ENCODE results near the gene SLC35E4. TPM values are rescaled to one million over a fixed set of nuclear protein-coding genes. Genes with fewer than 3 reads are reported as not detected.

SLC35E4 gene
- total RNA-seq, 1 donor from 2014 or later = 3.2 TPM

DNA sequence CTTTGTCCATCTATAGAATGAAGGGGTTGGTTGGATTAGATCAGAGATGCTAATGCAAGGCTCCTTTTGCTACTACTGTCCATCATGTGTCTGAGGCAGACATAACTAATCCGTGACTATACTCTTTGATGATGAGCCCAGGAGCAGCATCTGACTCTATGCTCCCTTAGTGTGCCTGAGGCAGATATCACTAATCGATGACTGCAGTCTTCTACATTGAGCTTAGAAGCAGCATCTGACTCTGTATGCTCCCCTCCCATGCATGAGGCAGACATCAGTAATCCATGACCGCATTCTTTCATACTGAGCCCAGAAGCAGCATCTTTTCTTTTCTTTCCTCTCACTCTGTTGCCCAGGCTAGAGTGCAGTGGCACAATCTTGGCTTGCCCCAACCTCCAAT, 24.4 kb upstream of the SLC35E4 start:
- peaks cover 27% of the 10 kb centered on the region for H3K4me1 Mint-ChIP-seq (ENCODE audit: low read depth, unreplicated experiment)
- no peak overlapping the region for H2AFZ ChIP-seq (ENCODE audit: low read depth, low read length)
- peaks cover 2% of the 10 kb centered on the region for H3K36me3 Mint-ChIP-seq (ENCODE audit: low read depth, unreplicated experiment)
- H3K27ac Mint-ChIP-seq (ENCODE audit: unreplicated experiment) = no peak overlapping the region
- no peak overlapping the region for H3K27ac ChIP-seq (ENCODE audit: low read depth, low read length)
- no peaks in the 10 kb centered on the region for H3K9me3 ChIP-seq (ENCODE audit: insufficient read depth, low read depth, low read length)
- TF ChIP-seq, protein P1, sequence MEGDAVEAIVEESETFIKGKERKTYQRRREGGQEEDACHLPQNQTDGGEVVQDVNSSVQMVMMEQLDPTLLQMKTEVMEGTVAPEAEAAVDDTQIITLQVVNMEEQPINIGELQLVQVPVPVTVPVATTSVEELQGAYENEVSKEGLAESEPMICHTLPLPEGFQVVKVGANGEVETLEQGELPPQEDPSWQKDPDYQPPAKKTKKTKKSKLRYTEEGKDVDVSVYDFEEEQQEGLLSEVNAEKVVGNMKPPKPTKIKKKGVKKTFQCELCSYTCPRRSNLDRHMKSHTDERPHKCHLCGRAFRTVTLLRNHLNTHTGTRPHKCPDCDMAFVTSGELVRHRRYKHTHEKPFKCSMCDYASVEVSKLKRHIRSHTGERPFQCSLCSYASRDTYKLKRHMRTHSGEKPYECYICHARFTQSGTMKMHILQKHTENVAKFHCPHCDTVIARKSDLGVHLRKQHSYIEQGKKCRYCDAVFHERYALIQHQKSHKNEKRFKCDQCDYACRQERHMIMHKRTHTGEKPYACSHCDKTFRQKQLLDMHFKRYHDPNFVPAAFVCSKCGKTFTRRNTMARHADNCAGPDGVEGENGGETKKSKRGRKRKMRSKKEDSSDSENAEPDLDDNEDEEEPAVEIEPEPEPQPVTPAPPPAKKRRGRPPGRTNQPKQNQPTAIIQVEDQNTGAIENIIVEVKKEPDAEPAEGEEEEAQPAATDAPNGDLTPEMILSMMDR (IDR thresholded peaks at IDR 0.05; ENCODE audit: insufficient read depth, low read depth, low read length) = no peak
- TF ChIP-seq EZH2 (IDR thresholded peaks at IDR 0.05; ENCODE audit: insufficient read depth, low read length) = no peak
- H3K4me3 Mint-ChIP-seq (ENCODE audit: unreplicated experiment) = no peak overlapping the region
- FAIRE-seq (no peak), DNase-seq (ENCODE audit: low read depth) (no peak)
- H3K27me3 Mint-ChIP-seq (ENCODE audit: low read depth, unreplicated experiment) = peaks cover 6% of the 10 kb centered on the region
- peaks cover 2% of the 10 kb centered on the region for H3K9me3 Mint-ChIP-seq (ENCODE audit: unreplicated experiment)
- no peak overlapping the region for H3K9ac ChIP-seq (ENCODE audit: low read length)
- no peaks in the 10 kb centered on the region for H3K36me3 ChIP-seq (ENCODE audit: insufficient read depth, low read length)
- H3K4me2 ChIP-seq (ENCODE audit: low read length) = no peak overlapping the region
- H3K4me1 ChIP-seq (ENCODE audit: insufficient read depth, low read length) = peaks cover 19% of the 10 kb centered on the region
- H3K4me3 ChIP-seq (ENCODE audit: insufficient read depth, low read depth, low read length) = no peak overlapping the region
- H3K79me2 ChIP-seq (ENCODE audit: insufficient read depth, low read length) = no peaks in the 10 kb centered on the region
- no peaks in the 10 kb centered on the region for H4K20me1 ChIP-seq (ENCODE audit: insufficient read depth, low read length)
- no peaks in the 10 kb centered on the region for H3K27me3 ChIP-seq (ENCODE audit: insufficient read depth, low read length)

DNA sequence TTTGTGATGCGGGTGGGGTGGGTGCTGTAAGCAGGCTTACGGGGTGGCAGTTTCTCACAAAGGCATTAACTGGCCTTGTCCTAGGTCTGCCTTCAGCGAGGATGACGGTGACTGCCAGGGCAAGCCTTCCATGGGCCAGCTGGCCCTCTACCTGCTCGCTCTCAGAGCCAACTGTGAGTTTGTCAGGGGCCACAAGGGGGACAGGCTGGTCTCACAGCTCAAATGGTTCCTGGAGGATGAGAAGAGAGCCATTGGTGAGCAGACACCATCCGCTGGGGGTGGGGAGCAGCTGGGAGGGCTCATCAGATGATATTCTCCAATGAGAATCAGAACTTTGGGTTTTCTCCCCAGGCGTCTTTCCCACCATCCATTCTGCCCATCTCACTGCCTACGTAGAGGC, 22.8 kb upstream of the SLC35E4 start:
- H3K4me1 Mint-ChIP-seq (ENCODE audit: low read depth, unreplicated experiment) = peaks cover 16% of the 10 kb centered on the region
- Histone ChIP-seq H3K36me3 (ENCODE audit: insufficient read depth, low read length) (no peaks in the 10 kb centered on the region), H3K9me3 (ENCODE audit: insufficient read depth, low read depth, low read length) (no peaks in the 10 kb centered on the region), H3K4me3 (ENCODE audit: insufficient read depth, low read depth, low read length) (no peak overlapping the region), H2AFZ (ENCODE audit: low read depth, low read length) (no peak overlapping the region), H3K4me1 (ENCODE audit: insufficient read depth, low read length) (peaks cover 14% of the 10 kb centered on the region), H3K79me2 (ENCODE audit: insufficient read depth, low read length) (no peaks in the 10 kb centered on the region), H3K27ac (ENCODE audit: low read depth, low read length) (no peak overlapping the region), H3K27me3 (ENCODE audit: insufficient read depth, low read length) (no peaks in the 10 kb centered on the region), H3K4me2 (ENCODE audit: low read length) (no peak overlapping the region), H3K9ac (ENCODE audit: low read length) (no peak overlapping the region), H4K20me1 (ENCODE audit: insufficient read depth, low read length) (no peaks in the 10 kb centered on the region)
- peaks cover 2% of the 10 kb centered on the region for H3K36me3 Mint-ChIP-seq (ENCODE audit: low read depth, unreplicated experiment)
- H3K4me3 Mint-ChIP-seq (ENCODE audit: unreplicated experiment) = no peak overlapping the region
- no peak overlapping the region for H3K27ac Mint-ChIP-seq (ENCODE audit: unreplicated experiment)
- H3K27me3 Mint-ChIP-seq (ENCODE audit: low read depth, unreplicated experiment) = peaks cover 17% of the 10 kb centered on the region
- DNase-seq (ENCODE audit: low read depth) (no peak), FAIRE-seq (no peak)
- no peak for TF ChIP-seq EZH2 (IDR thresholded peaks at IDR 0.05; ENCODE audit: insufficient read depth, low read length)
- TF ChIP-seq, protein P1 (IDR thresholded peaks at IDR 0.05; ENCODE audit: insufficient read depth, low read depth, low read length) = no peak
- H3K9me3 Mint-ChIP-seq (ENCODE audit: unreplicated experiment) = peaks cover 2% of the 10 kb centered on the region

DNA sequence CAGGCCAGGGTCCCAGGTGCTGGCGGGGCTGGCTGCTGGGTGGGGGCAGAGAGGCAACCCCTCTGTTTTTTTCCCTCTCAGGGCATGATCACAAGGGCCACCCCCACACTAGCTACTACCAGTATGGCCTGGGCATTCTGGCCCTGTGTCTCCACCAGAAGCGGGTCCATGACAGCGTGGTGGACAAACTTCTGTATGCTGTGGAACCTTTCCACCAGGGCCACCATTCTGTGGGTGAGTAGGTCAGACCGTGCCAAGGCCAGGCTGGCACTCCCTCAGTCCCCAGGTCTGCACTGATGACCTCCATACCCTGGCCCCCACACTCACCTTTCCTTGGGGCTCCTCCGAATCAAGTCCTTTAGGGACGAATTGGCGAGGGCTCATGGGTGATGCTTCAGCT, 21.3 kb upstream of the SLC35E4 start:
- H3K4me1 Mint-ChIP-seq (ENCODE audit: low read depth, unreplicated experiment) = peaks cover 10% of the 10 kb centered on the region
- no peak overlapping the region for H3K4me3 Mint-ChIP-seq (ENCODE audit: unreplicated experiment)
- Histone ChIP-seq H2AFZ (ENCODE audit: low read depth, low read length) (no peak overlapping the region), H3K27ac (ENCODE audit: low read depth, low read length) (no peak overlapping the region), H3K4me1 (ENCODE audit: insufficient read depth, low read length) (peaks cover 6% of the 10 kb centered on the region), H3K27me3 (ENCODE audit: insufficient read depth, low read length) (no peaks in the 10 kb centered on the region), H3K4me2 (ENCODE audit: low read length) (no peak overlapping the region), H3K9ac (ENCODE audit: low read length) (no peak overlapping the region), H4K20me1 (ENCODE audit: insufficient read depth, low read length) (no peaks in the 10 kb centered on the region), H3K79me2 (ENCODE audit: insufficient read depth, low read length) (no peaks in the 10 kb centered on the region), H3K4me3 (ENCODE audit: insufficient read depth, low read depth, low read length) (no peak overlapping the region), H3K9me3 (ENCODE audit: insufficient read depth, low read depth, low read length) (no peaks in the 10 kb centered on the region), H3K36me3 (ENCODE audit: insufficient read depth, low read length) (no peaks in the 10 kb centered on the region)
- DNase-seq (ENCODE audit: low read depth) = no peak
- H3K36me3 Mint-ChIP-seq (ENCODE audit: low read depth, unreplicated experiment) = peaks cover 2% of the 10 kb centered on the region
- peaks cover 2% of the 10 kb centered on the region for H3K9me3 Mint-ChIP-seq (ENCODE audit: unreplicated experiment)
- no peak for TF ChIP-seq EZH2 (IDR thresholded peaks at IDR 0.05; ENCODE audit: insufficient read depth, low read length)
- TF ChIP-seq, protein P1 (IDR thresholded peaks at IDR 0.05; ENCODE audit: insufficient read depth, low read depth, low read length) = no peak
- peaks cover 17% of the 10 kb centered on the region for H3K27me3 Mint-ChIP-seq (ENCODE audit: low read depth, unreplicated experiment)
- H3K27ac Mint-ChIP-seq (ENCODE audit: unreplicated experiment) = no peak overlapping the region
- FAIRE-seq = no peak

All from astrocyte (in vitro differentiated cells and primary cell).